Measurements from ENCODE around the gene WTAP. TPM values are rescaled to one million over a fixed set of nuclear protein-coding genes. Genes with fewer than 3 reads are reported as not detected.
A peak's percentile ranks its signal among the peaks of the same experiment; 100 is the strongest.
"Not testable (repeated sequence)": the region's sequence is repeated elsewhere in the genome, so short reads cannot be mapped to it uniquely, and the experiment has no call there.

WTAP gene
- total RNA-seq, 1 donor from 2014 or later = 108 TPM

- Mint-ChIP-seq H3K9me3 (ENCODE audit: unreplicated experiment) (no peaks in the 10 kb centered on the region), H3K4me1 (ENCODE audit: low read depth, unreplicated experiment) (no peaks in the 10 kb centered on the region), H3K4me3 (ENCODE audit: unreplicated experiment) (no peak overlapping the region), H3K27me3 (ENCODE audit: unreplicated experiment) (peaks cover 2% of the 10 kb centered on the region), H3K27ac (ENCODE audit: unreplicated experiment) (no peak overlapping the region), H3K36me3 (ENCODE audit: unreplicated experiment) (no peaks in the 10 kb centered on the region)
- no peak for DNase-seq
- no peak for TF ChIP-seq CTCF (IDR thresholded peaks at IDR 0.05; ENCODE audit: partially characterized antibody, unreplicated experiment)
These were observed 8.7 kb upstream of the WTAP start for GRCh38 chr6:159718634-159719033.

DNA sequence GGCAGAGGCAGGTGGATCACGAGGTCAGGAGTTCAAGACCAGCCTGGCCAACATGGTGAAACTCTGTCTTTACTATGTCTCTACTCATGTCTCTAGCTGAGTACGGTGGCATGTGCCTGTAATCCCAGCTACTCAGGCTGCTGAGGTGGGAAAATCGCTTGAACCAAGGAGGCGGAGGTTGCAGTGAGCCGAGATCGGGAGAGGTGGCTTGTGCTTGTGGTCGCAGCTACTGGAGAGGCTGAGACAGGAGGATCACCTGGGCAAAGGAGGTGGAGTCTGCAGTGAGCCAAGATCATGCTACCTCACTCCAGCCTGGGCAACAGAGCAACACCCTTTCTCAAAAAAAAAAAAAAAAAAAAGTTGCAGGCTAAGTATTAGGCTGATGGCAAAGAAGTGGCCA is 8.0 kb upstream of the WTAP start:
- no peaks in the 10 kb centered on the region for H3K36me3 Mint-ChIP-seq (ENCODE audit: unreplicated experiment)
- H3K4me3 Mint-ChIP-seq (ENCODE audit: unreplicated experiment) = no peak overlapping the region
- no peak for DNase-seq
- no peak for TF ChIP-seq CTCF (IDR thresholded peaks at IDR 0.05; ENCODE audit: partially characterized antibody, unreplicated experiment)
- H3K9me3 Mint-ChIP-seq (ENCODE audit: unreplicated experiment) = no peaks in the 10 kb centered on the region
- no peak overlapping the region for H3K27ac Mint-ChIP-seq (ENCODE audit: unreplicated experiment)
- H3K4me1 Mint-ChIP-seq (ENCODE audit: low read depth, unreplicated experiment) = no peaks in the 10 kb centered on the region
- H3K27me3 Mint-ChIP-seq (ENCODE audit: unreplicated experiment) = peaks cover 2% of the 10 kb centered on the region

- no peaks in the 10 kb centered on the region for H3K36me3 Mint-ChIP-seq (ENCODE audit: unreplicated experiment)
- no peak overlapping the region for H3K4me3 Mint-ChIP-seq (ENCODE audit: unreplicated experiment)
- DNase-seq = no peak
- no peaks in the 10 kb centered on the region for H3K9me3 Mint-ChIP-seq (ENCODE audit: unreplicated experiment)
- H3K27ac Mint-ChIP-seq (ENCODE audit: unreplicated experiment) = no peak overlapping the region
- H3K27me3 Mint-ChIP-seq (ENCODE audit: unreplicated experiment) = no peaks in the 10 kb centered on the region
- peak; percentile 66 for TF ChIP-seq CTCF (IDR thresholded peaks at IDR 0.05; ENCODE audit: partially characterized antibody, unreplicated experiment)
- H3K4me1 Mint-ChIP-seq (ENCODE audit: low read depth, unreplicated experiment) = peaks cover 2% of the 10 kb centered on the region
These were observed 6.6 kb upstream of the WTAP start for GRCh38 chr6:159720708-159721107.

GRCh38 chr6:159721981-159722380 is 5.3 kb upstream of the WTAP start:
- not testable (repeated sequence) for H3K27ac Mint-ChIP-seq (ENCODE audit: unreplicated experiment); H3K27me3 Mint-ChIP-seq (ENCODE audit: unreplicated experiment); H3K36me3 Mint-ChIP-seq (ENCODE audit: unreplicated experiment); DNase-seq; H3K4me1 Mint-ChIP-seq (ENCODE audit: low read depth, unreplicated experiment); H3K4me3 Mint-ChIP-seq (ENCODE audit: unreplicated experiment); H3K9me3 Mint-ChIP-seq (ENCODE audit: unreplicated experiment)

DNA sequence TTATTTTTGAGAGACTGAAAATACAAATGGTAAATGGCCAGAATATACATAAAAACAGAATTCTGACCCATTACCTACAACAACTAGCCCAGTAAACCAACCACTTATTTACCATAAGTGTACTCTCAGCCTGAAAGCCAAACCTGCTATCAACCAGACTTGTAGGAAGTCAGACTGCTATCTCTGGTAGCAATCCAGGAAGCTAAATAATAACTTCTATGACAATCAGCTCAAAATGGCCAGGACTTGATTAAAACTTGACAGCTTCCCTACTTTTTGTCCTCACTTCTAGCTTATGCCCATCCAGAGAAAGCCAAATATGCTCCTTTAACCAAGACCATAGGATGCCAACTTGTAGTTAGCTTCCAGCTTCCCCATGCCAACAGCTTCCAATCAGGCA is 4.7 kb upstream of the WTAP start:
- Mint-ChIP-seq H3K27ac (ENCODE audit: unreplicated experiment) (no peak overlapping the region), H3K4me3 (ENCODE audit: unreplicated experiment) (no peak overlapping the region), H3K27me3 (ENCODE audit: unreplicated experiment) (peaks cover 6% of the 10 kb centered on the region), H3K36me3 (ENCODE audit: unreplicated experiment) (no peaks in the 10 kb centered on the region), H3K9me3 (ENCODE audit: unreplicated experiment) (peaks cover 10% of the 10 kb centered on the region), H3K4me1 (ENCODE audit: low read depth, unreplicated experiment) (peaks cover 2% of the 10 kb centered on the region)
- TF ChIP-seq CTCF (IDR thresholded peaks at IDR 0.05; ENCODE audit: partially characterized antibody, unreplicated experiment) = no peak
- DNase-seq = no peak

- no peak for TF ChIP-seq CTCF (IDR thresholded peaks at IDR 0.05; ENCODE audit: partially characterized antibody, unreplicated experiment)
- Mint-ChIP-seq H3K27ac (ENCODE audit: unreplicated experiment) (no peak overlapping the region), H3K4me1 (ENCODE audit: low read depth, unreplicated experiment) (peaks cover 2% of the 10 kb centered on the region), H3K9me3 (ENCODE audit: unreplicated experiment) (peaks cover 14% of the 10 kb centered on the region), H3K4me3 (ENCODE audit: unreplicated experiment) (no peak overlapping the region), H3K36me3 (ENCODE audit: unreplicated experiment) (no peaks in the 10 kb centered on the region), H3K27me3 (ENCODE audit: unreplicated experiment) (peaks cover 10% of the 10 kb centered on the region)
- no peak for DNase-seq
These were observed 4.0 kb upstream of the WTAP start for GRCh38 chr6:159723259-159723658.
